BJ (cell line): ENCODE data around the gene CTDSP2. TPM values are rescaled to one million over a fixed set of nuclear protein-coding genes. Genes with fewer than 3 reads are reported as not detected.

Experiments used
- CTCF ChIA-PET: fragments of 350-600 bp; formaldehyde crosslinking; extraction: SDS; loops from one replicate; lab custom pipeline; 2021; ENCODE audit warnings: antibody characterized with exemption, inconsistent platforms; lab: Yijun Ruan, JAX
- POLR2A ChIA-PET: fragments of 300-600 bp; sonication (Branson Sonifier 250); formaldehyde crosslinking; extraction: SDS; loops from one replicate; lab custom pipeline; 2021; ENCODE audit warnings: antibody characterized with exemption; lab: Charles Lee
- DNase-seq: peaks from one replicate; pipeline ENCODE4 v3.0.0-alpha.2; 2011; ENCODE audit warnings: low read depth
- H3K27me3 ChIP-seq: 2 replicates; pipeline ENCODE4 v1.6.0; 2011; ENCODE audit warnings: low read length; ENCODE audit not compliant: control insufficient read depth, insufficient read depth
- H3K36me3 ChIP-seq: 2 replicates; pipeline ENCODE4 v1.5.1; 2011; ENCODE audit warnings: low read length; ENCODE audit not compliant: control insufficient read depth, insufficient read depth
- H3K4me3 ChIP-seq: 2 replicates; pipeline ENCODE4 v1.5.1; 2011; ENCODE audit warnings: low read depth, mild to moderate bottlenecking, control low read depth, low read length
- CTCF ChIP-seq: IDR thresholded peaks from 2 replicates; pipeline ENCODE4 v1.5.1; 2011; ENCODE audit warnings: low read depth, mild to moderate bottlenecking, control low read depth, inconsistent platforms, low read length, moderate library complexity; ENCODE audit not compliant: insufficient read depth
- polyA plus RNA-seq: library from polyadenylated mRNA; depleted of rRNA; stranded (reverse); fragments of >200 nt; gene quantifications from 2 replicates; pipeline ENCODE4 v1.2.3, GENCODE V29; 2011

Gene CTDSP2
- polyA plus RNA-seq, 1 experiment: 284 TPM

GRCh38 chr12:57829025-57829777 lies 17.3 kb downstream of the CTDSP2 start:
- Histone ChIP-seq H3K36me3 (peaks cover 36% of the 10 kb centered on the region), H3K27me3 (no peaks in the 10 kb centered on the region), H3K4me3 (no peak overlapping the region)
- TF ChIP-seq CTCF: no peak
- POLR2A ChIA-PET: interaction anchor here (0.5 to 0.6 kb wide), 2 partner anchors 15 to 68 kb away, joined by 3 read pairs; no protein-coding TSS in a partner anchor
- no peak for DNase-seq
- CTCF ChIA-PET: interaction anchor here (0.6 to 2.0 kb wide), 11 partner anchors 11 to 74 kb away, joined by 3 to 15 read pairs (median 3); partner anchors contain the start of genes AVIL and TSFM

GRCh38 chr12:57826966-57827365 lies 19.6 kb downstream of the CTDSP2 start:
- ChIA-PET CTCF (interaction anchor here (0.7 to 1.2 kb wide), 4 partner anchors 8 to 67 kb away, joined by 3 read pairs; partner anchors contain the start of gene AVIL), POLR2A (no interaction called here)
- Histone ChIP-seq H3K36me3 (peaks cover 53% of the 10 kb centered on the region), H3K27me3 (no peaks in the 10 kb centered on the region), H3K4me3 (no peak overlapping the region)
- no peak for DNase-seq
- no peak for TF ChIP-seq CTCF

- no peak for TF ChIP-seq CTCF
- Histone ChIP-seq H3K27me3 (no peaks in the 10 kb centered on the region), H3K4me3 (no peak overlapping the region), H3K36me3 (peaks cover 56% of the 10 kb centered on the region)
- ChIA-PET POLR2A (no interaction called here), CTCF (interaction anchor here (1.6 kb wide), 1 partner anchor 69 kb away, joined by 7 read pairs; no protein-coding TSS in a partner anchor)
- no peak for DNase-seq
Measured at GRCh38 chr12:57826400-57826799, 20.1 kb downstream of the CTDSP2 start.

GRCh38 chr12:57825451-57825850 lies 21.1 kb downstream of the CTDSP2 start:
- H3K36me3 ChIP-seq: peaks cover 63% of the 10 kb centered on the region
- ChIA-PET POLR2A (no interaction called here), CTCF (interaction anchor here (0.8 to 1.6 kb wide), 4 partner anchors 19 to 70 kb away, joined by 3 to 7 read pairs (median 3); no protein-coding TSS in a partner anchor)
- no peak overlapping the region for H3K4me3 ChIP-seq
- DNase-seq: no peak
- TF ChIP-seq CTCF: no peak
- H3K27me3 ChIP-seq: no peaks in the 10 kb centered on the region

GRCh38 chr12:57823908-57824640 lies 22.5 kb downstream of the CTDSP2 start:
- DNase-seq: no peak
- Histone ChIP-seq H3K36me3 (peaks cover 64% of the 10 kb centered on the region), H3K27me3 (no peaks in the 10 kb centered on the region), H3K4me3 (no peak overlapping the region)
- no peak for TF ChIP-seq CTCF
- CTCF ChIA-PET: interaction anchor here (1.0 to 2.8 kb wide), 5 partner anchors 11 to 82 kb away, joined by 3 to 8 read pairs (median 4); no protein-coding TSS in a partner anchor
- POLR2A ChIA-PET: no interaction called here
